Uterus (tissue), 4 donors: ENCODE results near the gene SPATA16. TPM values are rescaled to one million over a fixed set of nuclear protein-coding genes. Genes with fewer than 3 reads are reported as not detected.
"Not testable (repeated sequence)": the region's sequence is repeated elsewhere in the genome, so short reads cannot be mapped to it uniquely, and the experiment has no call there.

Source experiments
- DNase-seq, 2 donors: peaks; one replicate each; pipeline ENCODE4 v3.0.0-alpha.2; 2019 to 2020
- H3K27ac ChIP-seq, 2 donors: fragments of 200-600 bp; sonication (generic); 1 replicate in 1 of 2; 2 replicates in 1 of 2; pipeline ENCODE4 v1.5.1; 2016 to 2018
- H3K27me3 ChIP-seq, 2 donors: fragments of 200-600 bp; sonication (generic); one replicate each; pipeline ENCODE4 v1.5.1; 2018 to 2019; ENCODE audit warnings: control low read depth in 1 of 2
- H3K36me3 ChIP-seq, 2 donors: fragments of 200-600 bp; sonication (generic); one replicate each; pipeline ENCODE4 v1.5.1; 2019; ENCODE audit warnings: control low read depth in 1 of 2
- H3K4me1 ChIP-seq, 2 donors: fragments of 200-600 bp; sonication (generic); one replicate each; pipeline ENCODE4 v1.5.1; 2018 to 2019; ENCODE audit warnings: control low read depth in 1 of 2
- H3K4me3 ChIP-seq, 2 donors: fragments of 200-600 bp; sonication (generic); 1 replicate in 1 of 2; 2 replicates in 1 of 2; pipeline ENCODE4 v1.5.1; 2018 to 2019; ENCODE audit warnings: mild to moderate bottlenecking in 1 of 2
- H3K9me3 ChIP-seq, 2 donors: fragments of 200-600 bp; sonication (generic); one replicate each; pipeline ENCODE4 v1.5.1; 2019; ENCODE audit warnings: control low read depth in 1 of 2
- POLR2A ChIP-seq, 2 donors: fragments of 450-650 bp; IDR thresholded peaks; one replicate each; pipeline ENCODE4 v1.6.1; 2016; ENCODE audit warnings: antibody characterized with exemption in 2 of 2, mild to moderate bottlenecking in 1 of 2, moderate library complexity in 1 of 2
- intact Hi-C: fragments of 100-400 bp; cut with DNase I; formaldehyde crosslinking; loops from one replicate; pipeline ENCODE4 v1.15.1; 2023; ENCODE audit warnings: low total_unique reads
- total RNA-seq, 4 donors: library from RNA; depleted of rRNA in 3 of 4; stranded (reverse); fragments of >200 nt in 3 of 4; gene quantifications; one replicate each; pipeline versions ENCODE4 v1.1.0 to v1.2.4, GENCODE V29; 2014 to 2023
- TF ChIP-seq, protein P1 (sequence below), 4 experiments: fragments of 200-600 bp in 2 of 4; fragments of 450-650 bp in 2 of 4; sonication (generic) in 2 of 4; IDR thresholded peaks; one replicate each; pipeline ENCODE4 v1.5.1; 2016 to 2019; ENCODE audit warnings: antibody characterized with exemption in 4 of 4, mild to moderate bottlenecking in 2 of 4, moderate library complexity in 1 of 4
- donor health status: DM: yes; HTN: yes; CAD: no.

Gene SPATA16
- total RNA-seq, 4 donors from 2014 or later, result not detected

DNA sequence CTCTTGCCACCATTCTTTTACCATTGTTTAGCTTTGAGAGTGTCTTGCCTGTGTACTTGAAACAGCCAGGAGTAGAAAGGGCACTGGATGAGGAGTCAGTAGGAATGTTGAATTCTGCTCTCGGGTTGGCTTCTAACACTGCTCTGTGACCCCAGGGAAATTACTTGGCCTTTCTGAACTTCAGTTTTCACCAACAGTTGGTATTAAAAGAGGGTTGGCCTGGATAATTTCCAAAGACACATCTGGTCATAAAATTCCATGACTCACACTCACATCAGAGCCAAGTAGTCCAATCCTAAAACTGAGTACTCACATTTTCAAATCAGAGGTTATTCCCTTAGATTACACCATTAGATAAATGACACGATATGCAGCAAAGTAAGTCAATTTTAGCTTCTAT is 248.9 kb downstream of the SPATA16 start:
- intact Hi-C loops, result no loop called here
- H3K27me3 ChIP-seq, result no peaks in the 10 kb centered on the region

DNA sequence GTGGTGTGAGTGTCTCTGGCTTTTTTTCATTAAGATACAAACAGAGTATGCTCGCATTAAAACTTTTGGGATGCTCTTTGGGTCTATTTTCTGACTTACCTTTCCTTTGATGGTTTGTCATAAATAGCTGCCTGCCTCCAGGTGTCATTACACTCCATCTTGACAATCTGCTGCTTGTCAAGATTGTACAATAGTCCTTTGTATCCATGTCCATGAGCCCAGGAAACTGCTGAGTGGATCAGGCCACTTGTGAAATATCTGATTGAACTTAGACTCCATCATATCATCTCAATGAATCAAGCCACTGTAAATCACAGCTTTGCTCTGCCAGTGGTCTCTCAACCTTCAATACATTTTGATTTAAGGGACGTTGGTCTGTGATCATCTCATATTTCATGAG is 255.3 kb downstream of the SPATA16 start:
- intact Hi-C loops, result no loop called here
- Histone ChIP-seq H3K36me3 (no peaks in the 10 kb centered on the region), H3K9me3 (no peaks in the 10 kb centered on the region), H3K4me3 (no peak overlapping the region), H3K4me1 (no peaks in the 10 kb centered on the region), H3K27me3 (no peaks in the 10 kb centered on the region), H3K27ac (no peak overlapping the region)
- no peak for TF ChIP-seq POLR2A (IDR thresholded peaks at IDR 0.05)
- TF ChIP-seq, protein P1, sequence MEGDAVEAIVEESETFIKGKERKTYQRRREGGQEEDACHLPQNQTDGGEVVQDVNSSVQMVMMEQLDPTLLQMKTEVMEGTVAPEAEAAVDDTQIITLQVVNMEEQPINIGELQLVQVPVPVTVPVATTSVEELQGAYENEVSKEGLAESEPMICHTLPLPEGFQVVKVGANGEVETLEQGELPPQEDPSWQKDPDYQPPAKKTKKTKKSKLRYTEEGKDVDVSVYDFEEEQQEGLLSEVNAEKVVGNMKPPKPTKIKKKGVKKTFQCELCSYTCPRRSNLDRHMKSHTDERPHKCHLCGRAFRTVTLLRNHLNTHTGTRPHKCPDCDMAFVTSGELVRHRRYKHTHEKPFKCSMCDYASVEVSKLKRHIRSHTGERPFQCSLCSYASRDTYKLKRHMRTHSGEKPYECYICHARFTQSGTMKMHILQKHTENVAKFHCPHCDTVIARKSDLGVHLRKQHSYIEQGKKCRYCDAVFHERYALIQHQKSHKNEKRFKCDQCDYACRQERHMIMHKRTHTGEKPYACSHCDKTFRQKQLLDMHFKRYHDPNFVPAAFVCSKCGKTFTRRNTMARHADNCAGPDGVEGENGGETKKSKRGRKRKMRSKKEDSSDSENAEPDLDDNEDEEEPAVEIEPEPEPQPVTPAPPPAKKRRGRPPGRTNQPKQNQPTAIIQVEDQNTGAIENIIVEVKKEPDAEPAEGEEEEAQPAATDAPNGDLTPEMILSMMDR (IDR thresholded peaks at IDR 0.05), result no peak
- no peak for DNase-seq

More for the DNA sequence above, 248.9 kb downstream of the SPATA16 start:
- Histone ChIP-seq H3K27ac (no peak overlapping the region), H3K9me3 (no peaks in the 10 kb centered on the region), H3K4me1 (no peaks in the 10 kb centered on the region), H3K36me3 (no peaks in the 10 kb centered on the region), H3K4me3 (no peak overlapping the region)
- TF ChIP-seq, protein P1 (IDR thresholded peaks at IDR 0.05), result no peak
- no peak for TF ChIP-seq POLR2A (IDR thresholded peaks at IDR 0.05)
- DNase-seq, result no peak

DNA sequence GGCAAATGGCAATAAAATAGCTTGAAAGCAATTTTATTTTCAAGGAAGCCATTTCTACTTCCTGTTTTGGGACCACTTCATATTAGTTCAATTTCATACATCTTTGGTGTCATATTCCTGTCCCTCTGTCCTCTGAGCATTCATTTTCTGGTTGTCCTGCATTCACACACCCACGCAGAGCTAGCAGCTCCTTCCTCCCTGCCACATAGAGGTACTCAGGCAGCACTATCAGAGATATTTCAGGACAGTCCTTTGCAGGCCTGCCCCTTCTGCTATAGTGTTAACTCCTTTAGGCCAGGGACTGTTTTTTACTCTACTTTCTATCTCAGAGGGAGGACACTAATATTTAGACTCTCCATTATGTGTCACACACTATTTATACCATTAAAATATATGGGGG is 258.5 kb downstream of the SPATA16 start:
- Histone ChIP-seq H3K9me3 (no peaks in the 10 kb centered on the region), H3K27ac (no peak overlapping the region), H3K4me1 (no peaks in the 10 kb centered on the region), H3K36me3 (no peaks in the 10 kb centered on the region), H3K4me3 (no peak overlapping the region), H3K27me3 (no peaks in the 10 kb centered on the region)
- no peak for TF ChIP-seq POLR2A (IDR thresholded peaks at IDR 0.05)
- TF ChIP-seq, protein P1 (IDR thresholded peaks at IDR 0.05), result no peak
- intact Hi-C loops, result no loop called here
- DNase-seq, result no peak

DNA sequence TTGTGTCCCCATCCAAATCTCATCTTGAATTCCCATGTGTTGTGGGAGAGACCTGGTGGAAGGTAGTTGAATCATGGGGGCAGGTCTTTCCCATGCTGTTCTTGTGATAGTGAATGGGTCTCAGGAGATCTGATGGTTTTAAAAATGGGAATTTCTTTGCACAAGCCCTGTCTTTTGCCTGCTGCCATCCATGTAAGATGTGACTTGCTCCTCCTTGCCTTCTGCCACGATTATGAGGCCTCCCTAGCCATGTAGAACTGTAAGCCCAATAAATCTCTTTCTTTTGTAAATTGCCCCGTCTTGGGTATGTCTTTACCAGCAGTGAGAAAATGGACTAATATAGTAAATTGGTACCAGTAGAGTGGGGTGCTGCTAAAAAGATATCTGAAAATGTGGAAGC is 261.7 kb downstream of the SPATA16 start:
- H3K27me3 ChIP-seq, intact Hi-C loops, H3K9me3 ChIP-seq, H3K4me1 ChIP-seq, DNase-seq, H3K27ac ChIP-seq, H3K4me3 ChIP-seq, H3K36me3 ChIP-seq: not testable (repeated sequence)

DNA sequence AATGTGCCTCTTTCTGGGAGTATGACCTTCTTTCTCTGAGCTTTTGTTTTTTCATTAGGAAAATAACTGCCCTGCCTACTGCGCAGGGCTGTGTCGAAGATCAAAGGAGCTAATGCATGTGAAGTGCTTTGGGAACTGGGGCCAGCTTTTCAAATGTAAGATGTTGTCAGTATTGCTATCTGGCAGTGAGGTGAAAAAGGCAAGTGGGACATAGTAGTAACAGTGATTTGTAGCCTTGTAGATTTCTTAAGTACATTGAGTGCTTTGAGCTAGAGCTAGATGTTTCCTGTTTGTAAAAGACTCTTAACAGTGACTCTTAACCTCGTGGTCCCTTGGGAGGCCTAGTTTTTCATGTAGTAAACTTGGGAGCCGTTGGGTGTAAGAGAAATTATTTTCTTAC is 264.0 kb downstream of the SPATA16 start:
- TF ChIP-seq POLR2A (IDR thresholded peaks at IDR 0.05), result no peak
- TF ChIP-seq, protein P1 (IDR thresholded peaks at IDR 0.05), result no peak
- peak overlapping the region in 1 of 2 donors; percentile 9 for H3K27ac ChIP-seq
- H3K36me3 ChIP-seq, result no peaks in the 10 kb centered on the region
- H3K9me3 ChIP-seq, result no peaks in the 10 kb centered on the region
- DNase-seq, result peak in 1 of 2 donors; percentile 31
- H3K27me3 ChIP-seq, result no peaks in the 10 kb centered on the region
- H3K4me3 ChIP-seq, result no peak overlapping the region
- intact Hi-C loops, result no loop called here
- no peaks in the 10 kb centered on the region for H3K4me1 ChIP-seq

DNA sequence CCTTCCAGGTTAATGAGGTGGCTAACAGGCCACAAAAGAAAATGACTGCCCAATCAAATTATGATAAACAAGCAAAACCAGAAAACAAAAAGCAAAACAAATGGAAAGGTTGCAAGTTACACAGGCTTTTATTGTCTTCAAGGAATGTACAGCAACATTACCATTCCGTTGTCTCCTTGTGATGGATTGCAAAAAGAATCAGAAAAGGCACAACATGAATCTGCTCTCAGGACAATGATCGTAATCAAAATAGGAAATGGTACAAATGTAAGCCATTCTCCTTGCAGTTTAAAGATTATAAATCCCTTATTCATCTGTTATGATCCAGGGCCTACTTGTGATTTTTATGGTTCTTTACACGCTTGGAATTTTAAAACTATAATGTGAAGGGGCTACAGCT is 264.7 kb downstream of the SPATA16 start:
- Histone ChIP-seq H3K4me3 (no peak overlapping the region), H3K36me3 (no peaks in the 10 kb centered on the region), H3K4me1 (no peaks in the 10 kb centered on the region), H3K9me3 (no peaks in the 10 kb centered on the region), H3K27me3 (no peaks in the 10 kb centered on the region), H3K27ac (peak overlapping the region in 1 of 2 donors; percentile 9)
- intact Hi-C loops, result no loop called here
- no peak for DNase-seq
- TF ChIP-seq, protein P1 (IDR thresholded peaks at IDR 0.05), result no peak
- no peak for TF ChIP-seq POLR2A (IDR thresholded peaks at IDR 0.05)
